ENCODE measurements around the gene RAB43.

DNA sequence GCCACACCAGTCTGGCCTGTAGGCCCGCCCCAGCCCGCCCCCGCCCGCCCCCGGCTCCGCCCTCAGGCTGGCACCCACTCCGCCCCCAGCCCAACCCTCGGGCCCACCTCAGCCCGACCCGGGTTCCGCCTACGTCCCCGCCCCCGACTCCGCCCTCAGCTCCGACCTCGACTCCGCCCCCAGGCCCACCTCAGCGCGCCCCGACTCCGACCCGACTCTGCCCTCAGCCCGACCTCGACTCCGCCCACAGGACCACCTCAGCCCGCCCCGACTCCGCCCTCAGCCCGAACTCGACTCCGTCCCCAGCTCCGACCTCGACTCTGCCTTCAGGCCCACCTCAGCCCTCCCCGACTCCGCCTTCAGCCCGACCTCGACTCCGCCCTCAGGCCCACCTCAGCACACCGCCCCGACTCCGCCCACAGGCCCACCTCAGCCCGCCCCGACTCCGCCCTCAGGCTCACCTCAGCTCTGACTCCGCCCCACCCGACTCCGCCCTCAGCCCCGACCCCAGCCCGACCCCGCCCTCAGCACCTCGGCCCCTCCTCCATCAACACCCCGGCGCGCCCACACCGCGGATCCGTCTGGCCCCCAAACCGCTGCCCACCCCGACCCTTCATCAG, at the start of gene RAB43:
- TF ChIP-seq CTCF (IDR thresholded peaks at IDR 0.05; ENCODE audit: low read length): no peak
- TF ChIP-seq EZH2 (IDR thresholded peaks at IDR 0.05; ENCODE audit: borderline replicate concordance, low read length): no peak

All from OCI-LY1 (cell line).